WTC11 (cell line): ENCODE results near the gene POLR3G.

Experiments used
- TF ChIP-seq, protein P1 (sequence below): sonication (generic); formaldehyde crosslinking; IDR thresholded peaks from 2 replicates; pipeline ENCODE4 v1.8.1; 2022; ENCODE audit warnings: mild to moderate bottlenecking, moderate library complexity, missing genetic modification reagents
- TF ChIP-seq, protein P2 (sequence below): fragments of 200-600 bp; IDR thresholded peaks from 2 replicates; pipeline ENCODE4 v1.8.0; 2022; ENCODE audit warnings: antibody characterized with exemption

DNA sequence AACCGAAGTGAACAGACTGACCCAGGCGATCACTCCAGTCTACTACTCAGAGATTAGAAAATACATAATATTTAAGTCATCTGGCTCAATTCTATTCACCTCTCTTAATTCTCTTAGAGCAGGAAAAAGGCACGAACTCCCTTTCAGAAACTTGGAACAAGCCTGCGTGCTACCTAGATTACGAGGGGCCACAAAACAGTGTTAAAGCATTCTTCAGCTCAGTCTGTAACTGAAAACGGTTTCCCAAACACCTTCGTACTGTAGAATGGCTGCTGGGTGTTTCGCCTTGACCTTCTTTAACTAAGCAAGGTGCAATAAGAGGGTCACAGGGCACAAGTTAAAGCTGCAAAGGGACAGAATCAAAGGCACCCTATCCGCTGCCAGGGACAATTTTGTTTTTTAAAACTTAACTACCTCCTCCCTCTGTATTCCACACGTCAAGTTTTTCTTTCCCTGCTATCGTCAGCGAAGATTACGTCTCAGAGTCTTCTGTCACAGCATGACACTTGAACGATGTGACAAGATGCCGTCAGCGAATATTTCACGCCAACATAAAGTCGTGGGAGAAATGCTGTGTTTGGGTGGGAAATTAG, 54.0 kb downstream of the POLR3G start:
- TF ChIP-seq, protein P1, sequence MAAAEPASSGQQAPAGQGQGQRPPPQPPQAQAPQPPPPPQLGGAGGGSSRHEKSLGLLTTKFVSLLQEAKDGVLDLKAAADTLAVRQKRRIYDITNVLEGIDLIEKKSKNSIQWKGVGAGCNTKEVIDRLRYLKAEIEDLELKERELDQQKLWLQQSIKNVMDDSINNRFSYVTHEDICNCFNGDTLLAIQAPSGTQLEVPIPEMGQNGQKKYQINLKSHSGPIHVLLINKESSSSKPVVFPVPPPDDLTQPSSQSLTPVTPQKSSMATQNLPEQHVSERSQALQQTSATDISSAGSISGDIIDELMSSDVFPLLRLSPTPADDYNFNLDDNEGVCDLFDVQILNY (CRISPR knock-in tag), result no peak
- TF ChIP-seq, protein P2, sequence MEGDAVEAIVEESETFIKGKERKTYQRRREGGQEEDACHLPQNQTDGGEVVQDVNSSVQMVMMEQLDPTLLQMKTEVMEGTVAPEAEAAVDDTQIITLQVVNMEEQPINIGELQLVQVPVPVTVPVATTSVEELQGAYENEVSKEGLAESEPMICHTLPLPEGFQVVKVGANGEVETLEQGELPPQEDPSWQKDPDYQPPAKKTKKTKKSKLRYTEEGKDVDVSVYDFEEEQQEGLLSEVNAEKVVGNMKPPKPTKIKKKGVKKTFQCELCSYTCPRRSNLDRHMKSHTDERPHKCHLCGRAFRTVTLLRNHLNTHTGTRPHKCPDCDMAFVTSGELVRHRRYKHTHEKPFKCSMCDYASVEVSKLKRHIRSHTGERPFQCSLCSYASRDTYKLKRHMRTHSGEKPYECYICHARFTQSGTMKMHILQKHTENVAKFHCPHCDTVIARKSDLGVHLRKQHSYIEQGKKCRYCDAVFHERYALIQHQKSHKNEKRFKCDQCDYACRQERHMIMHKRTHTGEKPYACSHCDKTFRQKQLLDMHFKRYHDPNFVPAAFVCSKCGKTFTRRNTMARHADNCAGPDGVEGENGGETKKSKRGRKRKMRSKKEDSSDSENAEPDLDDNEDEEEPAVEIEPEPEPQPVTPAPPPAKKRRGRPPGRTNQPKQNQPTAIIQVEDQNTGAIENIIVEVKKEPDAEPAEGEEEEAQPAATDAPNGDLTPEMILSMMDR, result no peak
